ENCODE measurements around the gene SCFD2.

GRCh38 chr4:52869656-52870055 is 496.2 kb downstream of the SCFD2 start:
- TF ChIP-seq JUN (CRISPR knock-in tag; IDR thresholded peaks at IDR 0.05) (no peak), ZNF423 (CRISPR knock-in tag; IDR thresholded peaks at IDR 0.05) (no peak), ATF3 (CRISPR knock-in tag; conservative IDR thresholded peaks at IDR 0.05) (no peak), ZNF512 (CRISPR knock-in tag; IDR thresholded peaks at IDR 0.05; ENCODE audit: borderline replicate concordance) (no peak), CREM (CRISPR knock-in tag; IDR thresholded peaks at IDR 0.05) (no peak), SMAD3 (CRISPR knock-in tag; IDR thresholded peaks at IDR 0.05; ENCODE audit: borderline replicate concordance) (no peak), CTCF (IDR thresholded peaks at IDR 0.05) (no peak), ATF6 (CRISPR knock-in tag; IDR thresholded peaks at IDR 0.05) (no peak), ZNF138 (CRISPR knock-in tag; conservative IDR thresholded peaks at IDR 0.05) (no peak), ZNF121 (CRISPR knock-in tag; IDR thresholded peaks at IDR 0.05) (no peak), HMGXB4 (CRISPR knock-in tag; IDR thresholded peaks at IDR 0.05) (no peak)

Data from WTC11 (cell line).